ENCODE measurements around the gene KCNIP4. TPM values are rescaled to one million over a fixed set of nuclear protein-coding genes. Genes with fewer than 3 reads are reported as not detected.

The KCNIP4 gene
- total RNA-seq, 4 donors from 2014 or later, result 0.19 TPM; not detected in 3

- TF ChIP-seq CTCF (IDR thresholded peaks at IDR 0.05), result no peak
- TF ChIP-seq POLR2A (IDR thresholded peaks at IDR 0.05), result no peak
- no peak for DNase-seq
- Histone ChIP-seq H3K36me3 (no peaks in the 10 kb centered on the region), H3K9me3 (no peaks in the 10 kb centered on the region), H3K27ac (no peak overlapping the region), H3K4me1 (no peaks in the 10 kb centered on the region), H3K27me3 (no peaks in the 10 kb centered on the region), H3K4me3 (no peak overlapping the region)
- WGBS, 2 donors, result 24 to 43% methylated on average over 2 of the region's 2 CpGs
- intact Hi-C loops (cut with DNase I), result no loop called here
Observed at GRCh38 chr4:21569638-21570037, 378.9 kb downstream of the KCNIP4 start.

- WGBS, 2 donors, result 56 to 78% methylated on average over 2 to 3 of the region's 3 CpGs
- Histone ChIP-seq H3K4me1 (no peaks in the 10 kb centered on the region), H3K4me3 (no peak overlapping the region), H3K27ac (no peak overlapping the region), H3K36me3 (no peaks in the 10 kb centered on the region), H3K9me3 (no peaks in the 10 kb centered on the region), H3K27me3 (no peaks in the 10 kb centered on the region)
- DNase-seq, result no peak
- TF ChIP-seq POLR2A (IDR thresholded peaks at IDR 0.05), result no peak
- TF ChIP-seq CTCF (IDR thresholded peaks at IDR 0.05), result no peak
- intact Hi-C loops (cut with DNase I), result no loop called here
Observed at GRCh38 chr4:21555083-21555482, 393.5 kb downstream of the KCNIP4 start.

- no peaks in the 10 kb centered on the region for H3K27me3 ChIP-seq
- no peaks in the 10 kb centered on the region for H3K4me1 ChIP-seq
- H3K36me3 ChIP-seq, result no peaks in the 10 kb centered on the region
- no peaks in the 10 kb centered on the region for H3K9me3 ChIP-seq
- WGBS, 2 donors, result 18 to 38% methylated on average over 3 of the region's 3 CpGs
- H3K4me3 ChIP-seq, result no peak overlapping the region
- intact Hi-C loops (cut with DNase I), result no loop called here
- no peak overlapping the region for H3K27ac ChIP-seq
- no peak for DNase-seq
- TF ChIP-seq POLR2A (IDR thresholded peaks at IDR 0.05) (no peak), CTCF (IDR thresholded peaks at IDR 0.05) (no peak)
Observed at GRCh38 chr4:21554500-21554899, 394.1 kb downstream of the KCNIP4 start.

GRCh38 chr4:21554066-21554465 is 394.5 kb downstream of the KCNIP4 start:
- no peaks in the 10 kb centered on the region for H3K36me3 ChIP-seq
- H3K27ac ChIP-seq, result no peak overlapping the region
- intact Hi-C loops (cut with DNase I), result no loop called here
- no peaks in the 10 kb centered on the region for H3K9me3 ChIP-seq
- no peaks in the 10 kb centered on the region for H3K27me3 ChIP-seq
- TF ChIP-seq CTCF (IDR thresholded peaks at IDR 0.05) (no peak), POLR2A (IDR thresholded peaks at IDR 0.05) (no peak)
- H3K4me3 ChIP-seq, result no peak overlapping the region
- DNase-seq, result no peak
- no peaks in the 10 kb centered on the region for H3K4me1 ChIP-seq
- 25 to 28% methylated on average over 1 of the region's 1 CpG for WGBS, 2 donors

GRCh38 chr4:21552455-21552854 is 396.1 kb downstream of the KCNIP4 start:
- H3K4me3 ChIP-seq, result no peak overlapping the region
- no peaks in the 10 kb centered on the region for H3K27me3 ChIP-seq
- intact Hi-C loops (cut with DNase I), result no loop called here
- 48 to 59% methylated on average over 1 of the region's 1 CpG for WGBS, 2 donors
- no peaks in the 10 kb centered on the region for H3K9me3 ChIP-seq
- no peak for TF ChIP-seq POLR2A (IDR thresholded peaks at IDR 0.05)
- no peak for TF ChIP-seq CTCF (IDR thresholded peaks at IDR 0.05)
- H3K27ac ChIP-seq, result no peak overlapping the region
- no peaks in the 10 kb centered on the region for H3K36me3 ChIP-seq
- no peaks in the 10 kb centered on the region for H3K4me1 ChIP-seq
- DNase-seq, result no peak
